GM21825 (cell line): ENCODE results near the gene NLRC5.
"Not testable (repeated sequence)": the region's sequence is repeated elsewhere in the genome, so short reads cannot be mapped to it uniquely, and the experiment has no call there.

Experiments used
- ATAC-seq: cut with Tn5 transposase; IDR thresholded peaks from one replicate; pipeline ENCODE4 v1.9.1; 2021; ENCODE audit warnings: mild to moderate bottlenecking, moderate library complexity; ENCODE audit not compliant: unreplicated experiment

Gene NLRC5

GRCh38 chr16:56980792-56981724 lies 8.3 kb upstream of the NLRC5 start:
- ATAC-seq, result peak; percentile 33

- ATAC-seq, result no peak
Observed at GRCh38 chr16:56981729-56982271, 7.6 kb upstream of the NLRC5 start.

- no peak for ATAC-seq
Observed at GRCh38 chr16:56982695-56983094, 6.7 kb upstream of the NLRC5 start.

DNA sequence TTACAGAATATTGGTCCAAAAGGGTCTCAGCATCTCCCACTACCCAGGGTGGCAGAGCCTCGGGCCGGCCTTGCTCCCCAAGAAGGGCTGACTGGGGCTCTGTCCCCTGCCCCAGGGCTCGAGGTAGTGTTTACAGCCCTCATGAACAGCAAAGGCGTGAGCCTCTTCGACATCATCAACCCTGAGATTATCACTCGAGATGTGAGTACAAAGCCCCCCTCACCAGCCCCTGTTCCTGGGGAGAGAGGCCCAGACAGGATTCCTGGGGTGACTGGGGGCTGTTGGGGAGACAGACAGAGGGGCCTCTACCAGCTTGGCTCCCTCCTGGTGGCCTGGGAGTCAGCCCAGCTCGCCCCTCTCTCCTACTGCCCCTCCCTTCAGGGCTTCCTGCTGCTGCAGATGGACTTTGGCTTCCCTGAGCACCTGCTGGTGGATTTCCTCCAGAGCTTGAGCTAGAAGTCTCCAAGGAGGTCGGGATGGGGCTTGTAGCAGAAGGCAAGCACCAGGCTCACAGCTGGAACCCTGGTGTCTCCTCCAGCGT lies 6.1 kb upstream of the NLRC5 start:
- no peak for ATAC-seq

GRCh38 chr16:56984639-56985038 lies 4.7 kb upstream of the NLRC5 start:
- no peak for ATAC-seq

DNA sequence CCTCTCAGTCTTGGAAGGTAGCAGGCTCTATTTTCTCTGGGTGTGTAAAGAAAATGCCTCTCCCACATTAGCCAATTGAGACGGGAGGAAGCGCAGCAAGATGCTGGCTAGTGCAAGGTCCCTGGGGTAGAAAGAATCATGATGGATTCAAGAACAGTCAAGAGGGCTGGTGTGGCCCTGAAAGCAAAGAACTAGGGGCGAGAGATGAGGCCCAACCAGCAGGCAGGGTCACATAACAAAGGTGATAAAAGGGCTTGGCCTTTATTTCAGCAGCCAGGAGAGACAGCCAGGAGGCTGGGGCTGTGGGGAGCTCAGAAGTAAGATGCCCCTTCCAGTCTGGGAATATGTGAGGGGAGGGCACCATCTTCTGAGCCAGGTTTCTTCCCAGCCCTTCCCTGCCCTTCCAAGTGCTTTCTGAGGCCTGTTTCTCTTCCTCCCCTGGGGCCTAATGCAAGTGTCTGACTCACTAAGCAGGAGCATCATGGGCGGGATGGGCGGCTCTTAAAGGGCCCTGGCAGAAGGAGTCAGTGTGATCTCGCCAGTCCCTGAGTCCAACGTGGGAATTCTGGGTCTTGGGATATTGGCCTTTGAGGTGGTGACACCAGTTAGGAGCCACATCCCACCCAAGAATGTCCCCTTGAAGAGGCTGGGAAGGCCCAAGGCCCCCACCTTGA lies 3.9 kb upstream of the NLRC5 start:
- ATAC-seq, result no peak

DNA sequence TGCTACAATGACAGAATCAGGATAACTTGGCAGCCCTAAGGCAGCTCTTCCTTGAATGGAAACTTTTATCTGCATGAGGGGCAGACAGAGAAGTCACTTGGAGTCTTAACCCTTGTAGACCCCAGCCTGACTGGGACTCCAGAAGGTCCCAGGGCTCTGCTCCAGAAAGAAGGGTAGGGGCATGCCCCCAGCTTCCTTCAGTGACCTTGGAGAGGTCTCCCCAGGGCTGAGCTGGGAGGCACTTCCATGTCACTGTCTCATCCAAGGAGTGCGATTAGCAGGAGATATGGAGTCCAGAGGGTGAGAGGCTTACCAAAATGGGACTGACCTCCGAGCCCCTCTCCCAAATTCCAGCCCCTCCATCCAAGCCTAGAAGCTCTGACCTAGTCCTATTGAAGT lies 3.4 kb upstream of the NLRC5 start:
- no peak for ATAC-seq

GRCh38 chr16:56986361-56986760 lies 3.0 kb upstream of the NLRC5 start:
- ATAC-seq, result no peak

DNA sequence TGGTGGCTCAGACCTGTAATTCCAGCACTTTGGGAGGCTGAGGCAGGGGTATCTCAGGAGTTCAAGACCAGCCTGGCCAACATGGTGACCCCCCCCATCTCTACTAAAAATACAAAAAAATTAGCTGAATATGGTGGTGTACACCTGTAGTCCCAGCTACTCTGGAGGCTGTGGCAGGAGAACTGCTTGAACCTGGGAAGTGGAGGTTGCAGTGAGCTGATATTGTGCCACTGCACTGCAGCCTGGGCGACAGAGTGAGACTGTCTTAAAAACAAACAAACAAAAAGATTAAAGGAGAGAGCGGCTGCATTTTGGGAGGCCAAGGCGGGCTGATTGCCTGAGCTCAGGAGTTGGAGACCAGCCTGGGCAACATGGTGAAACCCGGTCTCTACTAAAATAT lies 2.4 kb upstream of the NLRC5 start:
- ATAC-seq, result not testable (repeated sequence)

GRCh38 chr16:56987692-56988091 lies 1.7 kb upstream of the NLRC5 start:
- ATAC-seq, result no peak

DNA sequence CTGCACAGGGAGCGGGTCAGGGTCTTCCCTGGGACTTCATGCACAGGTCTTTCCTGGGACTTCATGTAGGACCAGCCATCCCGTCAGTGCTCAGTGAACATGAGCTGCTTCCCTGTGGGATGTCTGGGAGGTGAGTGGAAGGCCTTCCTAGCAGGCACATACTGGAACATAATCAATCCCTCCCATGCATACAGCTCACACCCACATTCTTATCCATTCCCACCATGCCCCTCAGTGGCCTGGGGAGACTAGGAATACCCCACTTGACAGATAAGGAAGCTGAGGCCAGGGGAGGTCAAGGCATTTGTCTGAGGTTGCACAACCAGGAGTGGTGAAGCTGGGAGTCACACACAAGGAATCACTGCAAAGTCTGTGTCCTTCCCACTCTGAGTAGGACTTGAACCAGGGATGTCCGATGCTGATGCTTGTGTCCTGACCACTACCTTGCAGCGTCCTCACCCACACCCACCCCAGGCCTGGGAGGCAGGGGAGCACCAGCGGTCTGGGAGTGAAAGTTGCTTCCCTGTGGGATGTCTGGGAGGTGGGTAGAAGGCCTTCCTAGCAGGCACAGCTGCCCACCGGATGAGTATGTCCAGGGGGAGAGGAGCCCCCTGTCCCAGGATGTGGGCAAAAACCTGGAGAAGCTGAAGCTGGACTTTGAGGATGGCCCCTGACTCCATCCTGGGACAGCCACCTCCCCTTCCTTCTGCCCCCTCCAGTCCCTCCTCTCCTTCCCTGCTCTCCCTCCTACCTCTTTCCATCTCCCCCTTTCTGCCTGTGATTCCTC lies 1.0 kb upstream of the NLRC5 start:
- no peak for ATAC-seq

DNA sequence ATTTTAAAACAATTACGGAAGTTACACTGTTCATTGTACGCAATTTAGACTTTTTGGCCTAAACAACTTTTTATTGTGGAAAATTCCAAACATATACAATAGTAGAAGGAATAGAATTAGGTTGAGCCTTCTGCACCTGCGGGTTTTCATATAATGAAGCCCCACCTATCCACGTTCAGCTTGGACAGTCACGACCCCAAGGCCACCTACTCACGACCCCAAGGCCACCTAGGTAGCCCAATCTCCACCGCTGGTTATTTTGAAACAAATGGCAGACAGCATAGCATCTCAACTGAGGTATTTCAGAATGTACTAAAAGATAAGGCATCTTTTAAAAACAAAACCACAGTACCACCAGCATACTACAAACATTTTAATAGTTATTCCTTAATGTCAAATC lies 631 bp downstream of the NLRC5 start:
- ATAC-seq, result no peak

DNA sequence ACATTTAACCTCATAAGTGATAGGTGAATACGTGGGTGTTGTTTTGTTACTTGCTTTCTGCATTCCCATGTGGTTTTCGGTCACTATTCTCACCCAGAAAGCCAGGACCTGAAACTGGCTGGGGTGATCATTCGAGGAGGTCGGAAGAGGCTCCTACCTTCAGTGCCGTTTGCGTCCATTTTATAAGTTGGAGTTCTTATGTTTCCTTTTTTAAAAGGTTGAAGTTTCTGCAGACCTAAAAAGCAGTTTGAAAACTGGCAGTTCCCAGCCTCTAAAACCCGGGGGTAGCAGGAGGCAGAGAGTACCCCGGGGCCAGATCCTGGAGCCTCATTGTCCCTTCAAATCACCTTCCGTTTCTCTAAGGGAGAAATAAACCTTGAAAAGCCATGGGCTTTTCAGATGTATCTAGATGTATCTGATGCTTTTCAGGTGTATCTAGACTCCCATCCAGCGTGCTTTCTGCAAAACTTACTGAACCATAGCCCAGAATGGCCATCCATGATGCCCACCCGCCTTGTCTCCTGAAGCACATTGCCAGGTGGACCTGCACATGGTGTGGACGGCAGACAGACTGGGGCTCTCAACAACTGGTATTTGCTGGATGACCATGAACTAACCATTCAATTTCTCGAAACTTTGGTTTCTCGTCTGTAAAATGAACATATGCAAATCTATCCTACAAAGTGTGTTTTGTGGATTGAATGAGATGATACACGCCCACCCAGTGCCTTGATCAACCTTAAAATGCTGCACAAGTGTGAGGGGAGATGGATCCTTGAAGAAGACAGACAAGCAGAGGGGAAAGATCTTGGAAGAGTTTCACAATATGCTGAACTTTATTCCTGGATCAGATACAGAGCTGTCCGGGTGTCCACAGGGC lies 1.3 kb downstream of the NLRC5 start:
- no peak for ATAC-seq

- not testable (repeated sequence) for ATAC-seq
Observed at GRCh38 chr16:56992431-56992830, 3.1 kb downstream of the NLRC5 start.

DNA sequence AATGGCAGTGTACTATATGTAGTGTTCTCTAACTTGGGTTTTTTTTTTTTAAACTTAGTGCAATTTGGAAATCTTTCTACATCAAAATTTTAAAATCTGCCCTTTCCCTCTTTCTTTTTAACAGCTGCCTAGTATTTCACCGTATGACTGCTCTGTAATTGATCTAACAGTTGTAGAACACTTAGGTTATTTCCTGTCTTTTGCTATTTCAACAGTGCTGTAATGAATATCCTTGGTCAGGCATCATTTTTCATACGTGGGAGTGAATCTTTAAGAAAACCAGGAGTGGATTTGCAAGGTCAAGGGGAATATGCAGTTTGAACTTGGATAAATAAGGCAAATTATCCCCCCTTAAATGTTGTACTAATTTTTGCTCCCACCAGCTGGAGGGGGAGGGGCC lies 3.8 kb downstream of the NLRC5 start:
- no peak for ATAC-seq

GRCh38 chr16:56994311-56994710 lies 5.0 kb downstream of the NLRC5 start:
- no peak for ATAC-seq

- no peak for ATAC-seq
Observed at GRCh38 chr16:56995136-56995805, 5.9 kb downstream of the NLRC5 start.

DNA sequence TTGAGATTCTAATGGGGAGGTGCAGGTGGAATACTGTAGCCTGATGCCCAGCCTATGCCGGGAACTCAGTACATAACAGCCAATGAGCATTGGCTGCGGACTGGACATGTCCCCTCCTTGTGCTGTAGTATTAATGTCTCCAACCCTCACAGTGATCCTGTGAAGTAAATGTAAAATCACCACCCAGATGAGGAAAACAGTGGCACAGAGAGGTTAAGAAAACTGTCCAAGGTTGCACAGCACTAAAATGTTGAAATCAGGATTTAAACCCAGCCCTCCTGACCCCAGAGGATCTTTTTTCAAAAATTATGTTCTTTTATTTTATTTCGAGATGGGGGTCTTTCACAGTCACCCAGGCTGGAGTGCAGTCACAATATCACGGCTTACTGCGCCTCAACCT lies 7.9 kb downstream of the NLRC5 start:
- no peak for ATAC-seq

GRCh38 chr16:56997931-56998330 lies 8.6 kb downstream of the NLRC5 start:
- ATAC-seq, result no peak
